ENCODE results near the gene CALCOCO1. TPM values are rescaled to one million over a fixed set of nuclear protein-coding genes. Genes with fewer than 3 reads are reported as not detected.

The CALCOCO1 gene
- total and polyA plus RNA-seq, 2 of the 13 experiments (the other 11 are each of a cell fraction or from before 2014, with no cell fraction given), result 7.7 to 47.7 TPM

DNA sequence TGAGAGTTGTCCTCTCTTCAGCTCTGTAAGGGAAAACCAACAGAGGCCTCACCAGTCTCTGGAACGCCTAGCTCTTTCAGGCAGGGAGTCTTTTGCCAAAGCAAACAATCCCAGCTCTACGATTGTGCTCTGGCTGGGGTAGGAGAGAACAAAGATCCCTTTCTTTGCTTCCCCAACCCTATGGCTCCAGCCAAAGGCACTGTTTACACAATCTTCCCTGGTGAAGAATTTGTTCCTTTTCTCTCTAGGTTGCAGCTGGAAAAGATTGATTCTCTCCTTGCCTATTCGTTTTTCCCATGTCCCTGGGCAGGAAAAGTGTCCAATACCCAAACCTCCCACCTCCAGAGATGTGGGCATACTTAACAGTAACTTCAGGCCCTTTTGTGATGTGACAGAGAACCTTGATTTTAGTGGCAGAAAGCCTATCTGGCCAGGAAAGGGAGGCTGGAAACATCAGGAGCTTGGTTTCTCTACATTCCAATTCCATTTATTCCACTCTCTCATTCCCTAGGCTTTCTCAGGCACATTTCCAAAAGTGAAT, 68.2 kb downstream of the CALCOCO1 start (continued):
- TF ChIP-seq, protein P1, sequence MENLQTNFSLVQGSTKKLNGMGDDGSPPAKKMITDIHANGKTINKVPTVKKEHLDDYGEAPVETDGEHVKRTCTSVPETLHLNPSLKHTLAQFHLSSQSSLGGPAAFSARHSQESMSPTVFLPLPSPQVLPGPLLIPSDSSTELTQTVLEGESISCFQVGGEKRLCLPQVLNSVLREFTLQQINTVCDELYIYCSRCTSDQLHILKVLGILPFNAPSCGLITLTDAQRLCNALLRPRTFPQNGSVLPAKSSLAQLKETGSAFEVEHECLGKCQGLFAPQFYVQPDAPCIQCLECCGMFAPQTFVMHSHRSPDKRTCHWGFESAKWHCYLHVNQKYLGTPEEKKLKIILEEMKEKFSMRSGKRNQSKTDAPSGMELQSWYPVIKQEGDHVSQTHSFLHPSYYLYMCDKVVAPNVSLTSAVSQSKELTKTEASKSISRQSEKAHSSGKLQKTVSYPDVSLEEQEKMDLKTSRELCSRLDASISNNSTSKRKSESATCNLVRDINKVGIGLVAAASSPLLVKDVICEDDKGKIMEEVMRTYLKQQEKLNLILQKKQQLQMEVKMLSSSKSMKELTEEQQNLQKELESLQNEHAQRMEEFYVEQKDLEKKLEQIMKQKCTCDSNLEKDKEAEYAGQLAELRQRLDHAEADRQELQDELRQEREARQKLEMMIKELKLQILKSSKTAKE (CRISPR knock-in tag; IDR thresholded peaks at IDR 0.05; ENCODE audit: borderline replicate concordance), result no peak
- TF ChIP-seq KLF13 (CRISPR knock-in tag; IDR thresholded peaks at IDR 0.05) (no peak), NONO (IDR thresholded peaks at IDR 0.05) (no peak), NONO (CRISPR knock-in tag; conservative IDR thresholded peaks at IDR 0.05) (no peak), NFIB (CRISPR knock-in tag; IDR thresholded peaks at IDR 0.05; ENCODE audit: borderline replicate concordance) (no peak), DR1 (CRISPR knock-in tag; IDR thresholded peaks at IDR 0.05) (no peak), CHCHD3 (CRISPR knock-in tag; IDR thresholded peaks at IDR 0.05) (no peak), RBAK (CRISPR knock-in tag; IDR thresholded peaks at IDR 0.05) (no peak), ZNF607 (CRISPR knock-in tag; IDR thresholded peaks at IDR 0.05; ENCODE audit: borderline replicate concordance) (no peak), MIXL1 (CRISPR knock-in tag; IDR thresholded peaks at IDR 0.05) (peak; percentile 81; the same call in 1 of the 2 replicates), ZNF335 (CRISPR knock-in tag; IDR thresholded peaks at IDR 0.05) (no peak), ZNF792 (CRISPR knock-in tag; IDR thresholded peaks at IDR 0.05) (peak; percentile 55; the same call in 1 of the 2 replicates), ZNF772 (CRISPR knock-in tag; IDR thresholded peaks at IDR 0.05) (no peak; the same call in 1 of the 2 replicates), ZNF331 (CRISPR knock-in tag; IDR thresholded peaks at IDR 0.05) (peak; percentile 85)
- TF ChIP-seq, protein P2, sequence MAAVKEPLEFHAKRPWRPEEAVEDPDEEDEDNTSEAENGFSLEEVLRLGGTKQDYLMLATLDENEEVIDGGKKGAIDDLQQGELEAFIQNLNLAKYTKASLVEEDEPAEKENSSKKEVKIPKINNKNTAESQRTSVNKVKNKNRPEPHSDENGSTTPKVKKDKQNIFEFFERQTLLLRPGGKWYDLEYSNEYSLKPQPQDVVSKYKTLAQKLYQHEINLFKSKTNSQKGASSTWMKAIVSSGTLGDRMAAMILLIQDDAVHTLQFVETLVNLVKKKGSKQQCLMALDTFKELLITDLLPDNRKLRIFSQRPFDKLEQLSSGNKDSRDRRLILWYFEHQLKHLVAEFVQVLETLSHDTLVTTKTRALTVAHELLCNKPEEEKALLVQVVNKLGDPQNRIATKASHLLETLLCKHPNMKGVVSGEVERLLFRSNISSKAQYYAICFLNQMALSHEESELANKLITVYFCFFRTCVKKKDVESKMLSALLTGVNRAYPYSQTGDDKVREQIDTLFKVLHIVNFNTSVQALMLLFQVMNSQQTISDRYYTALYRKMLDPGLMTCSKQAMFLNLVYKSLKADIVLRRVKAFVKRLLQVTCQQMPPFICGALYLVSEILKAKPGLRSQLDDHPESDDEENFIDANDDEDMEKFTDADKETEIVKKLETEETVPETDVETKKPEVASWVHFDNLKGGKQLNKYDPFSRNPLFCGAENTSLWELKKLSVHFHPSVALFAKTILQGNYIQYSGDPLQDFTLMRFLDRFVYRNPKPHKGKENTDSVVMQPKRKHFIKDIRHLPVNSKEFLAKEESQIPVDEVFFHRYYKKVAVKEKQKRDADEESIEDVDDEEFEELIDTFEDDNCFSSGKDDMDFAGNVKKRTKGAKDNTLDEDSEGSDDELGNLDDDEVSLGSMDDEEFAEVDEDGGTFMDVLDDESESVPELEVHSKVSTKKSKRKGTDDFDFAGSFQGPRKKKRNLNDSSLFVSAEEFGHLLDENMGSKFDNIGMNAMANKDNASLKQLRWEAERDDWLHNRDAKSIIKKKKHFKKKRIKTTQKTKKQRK (IDR thresholded peaks at IDR 0.05; ENCODE audit: low read length), result no peak
- TF ChIP-seq, protein P3, sequence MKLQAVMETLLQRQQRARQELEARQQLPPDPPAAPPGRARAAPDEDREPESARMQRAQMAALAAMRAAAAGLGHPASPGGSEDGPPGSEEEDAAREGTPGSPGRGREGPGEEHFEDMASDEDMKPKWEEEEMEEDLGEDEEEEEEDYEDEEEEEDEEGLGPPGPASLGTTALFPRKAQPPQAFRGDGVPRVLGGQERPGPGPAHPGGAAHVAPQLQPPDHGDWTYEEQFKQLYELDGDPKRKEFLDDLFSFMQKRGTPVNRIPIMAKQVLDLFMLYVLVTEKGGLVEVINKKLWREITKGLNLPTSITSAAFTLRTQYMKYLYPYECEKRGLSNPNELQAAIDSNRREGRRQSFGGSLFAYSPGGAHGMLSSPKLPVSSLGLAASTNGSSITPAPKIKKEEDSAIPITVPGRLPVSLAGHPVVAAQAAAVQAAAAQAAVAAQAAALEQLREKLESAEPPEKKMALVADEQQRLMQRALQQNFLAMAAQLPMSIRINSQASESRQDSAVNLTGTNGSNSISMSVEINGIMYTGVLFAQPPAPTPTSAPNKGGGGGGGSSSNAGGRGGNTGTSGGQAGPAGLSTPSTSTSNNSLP (IDR thresholded peaks at IDR 0.05; ENCODE audit: low read depth, low read length), result 0 out of 2 replicates have a peak, but pooled peaks have one; percentile 34
- TF ChIP-seq, protein P4, sequence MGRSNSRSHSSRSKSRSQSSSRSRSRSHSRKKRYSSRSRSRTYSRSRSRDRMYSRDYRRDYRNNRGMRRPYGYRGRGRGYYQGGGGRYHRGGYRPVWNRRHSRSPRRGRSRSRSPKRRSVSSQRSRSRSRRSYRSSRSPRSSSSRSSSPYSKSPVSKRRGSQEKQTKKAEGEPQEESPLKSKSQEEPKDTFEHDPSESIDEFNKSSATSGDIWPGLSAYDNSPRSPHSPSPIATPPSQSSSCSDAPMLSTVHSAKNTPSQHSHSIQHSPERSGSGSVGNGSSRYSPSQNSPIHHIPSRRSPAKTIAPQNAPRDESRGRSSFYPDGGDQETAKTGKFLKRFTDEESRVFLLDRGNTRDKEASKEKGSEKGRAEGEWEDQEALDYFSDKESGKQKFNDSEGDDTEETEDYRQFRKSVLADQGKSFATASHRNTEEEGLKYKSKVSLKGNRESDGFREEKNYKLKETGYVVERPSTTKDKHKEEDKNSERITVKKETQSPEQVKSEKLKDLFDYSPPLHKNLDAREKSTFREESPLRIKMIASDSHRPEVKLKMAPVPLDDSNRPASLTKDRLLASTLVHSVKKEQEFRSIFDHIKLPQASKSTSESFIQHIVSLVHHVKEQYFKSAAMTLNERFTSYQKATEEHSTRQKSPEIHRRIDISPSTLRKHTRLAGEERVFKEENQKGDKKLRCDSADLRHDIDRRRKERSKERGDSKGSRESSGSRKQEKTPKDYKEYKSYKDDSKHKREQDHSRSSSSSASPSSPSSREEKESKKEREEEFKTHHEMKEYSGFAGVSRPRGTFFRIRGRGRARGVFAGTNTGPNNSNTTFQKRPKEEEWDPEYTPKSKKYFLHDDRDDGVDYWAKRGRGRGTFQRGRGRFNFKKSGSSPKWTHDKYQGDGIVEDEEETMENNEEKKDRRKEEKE (IDR thresholded peaks at IDR 0.05), result no peak
- TF ChIP-seq, protein P5, sequence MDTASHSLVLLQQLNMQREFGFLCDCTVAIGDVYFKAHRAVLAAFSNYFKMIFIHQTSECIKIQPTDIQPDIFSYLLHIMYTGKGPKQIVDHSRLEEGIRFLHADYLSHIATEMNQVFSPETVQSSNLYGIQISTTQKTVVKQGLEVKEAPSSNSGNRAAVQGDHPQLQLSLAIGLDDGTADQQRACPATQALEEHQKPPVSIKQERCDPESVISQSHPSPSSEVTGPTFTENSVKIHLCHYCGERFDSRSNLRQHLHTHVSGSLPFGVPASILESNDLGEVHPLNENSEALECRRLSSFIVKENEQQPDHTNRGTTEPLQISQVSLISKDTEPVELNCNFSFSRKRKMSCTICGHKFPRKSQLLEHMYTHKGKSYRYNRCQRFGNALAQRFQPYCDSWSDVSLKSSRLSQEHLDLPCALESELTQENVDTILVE (CRISPR knock-in tag; IDR thresholded peaks at IDR 0.05), result peak; percentile 40; the same call in 1 of the 2 replicates

Measured in HepG2 (cell line).